ENCODE measurements around the gene TSPAN15.

DNA sequence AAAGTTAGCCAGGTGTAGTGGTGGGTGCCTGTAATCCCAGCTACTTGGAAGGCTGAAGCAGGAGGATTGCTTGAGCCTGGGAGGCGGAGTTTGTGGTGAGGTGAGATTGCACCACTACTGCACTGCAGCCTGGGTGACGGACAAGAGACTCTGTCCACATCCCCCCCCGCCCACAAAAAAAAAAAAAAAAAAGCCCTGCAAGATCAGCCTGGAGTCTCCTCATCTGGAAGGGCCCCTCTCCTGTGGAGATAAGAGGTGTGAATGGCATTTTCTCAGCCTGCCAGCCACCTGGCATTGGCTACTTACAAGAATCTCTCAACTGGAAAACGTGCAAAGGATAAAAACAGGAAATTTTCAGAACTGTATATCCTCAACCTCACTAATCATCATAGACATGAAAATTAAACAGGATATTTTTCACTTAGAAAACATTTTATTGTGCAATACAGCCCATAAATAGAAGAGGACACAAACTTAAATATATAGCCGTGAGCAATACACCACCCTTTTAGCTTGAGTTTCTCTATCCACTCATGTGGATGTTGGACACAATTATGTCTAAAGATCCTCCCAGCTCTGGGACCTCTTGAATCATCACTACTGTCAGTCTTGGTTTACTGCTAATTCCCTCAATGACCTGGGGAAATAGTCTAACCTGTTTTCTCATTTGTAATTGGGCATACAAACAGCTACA lies 11.3 kb upstream of the TSPAN15 start:
- TF ChIP-seq, protein P1, sequence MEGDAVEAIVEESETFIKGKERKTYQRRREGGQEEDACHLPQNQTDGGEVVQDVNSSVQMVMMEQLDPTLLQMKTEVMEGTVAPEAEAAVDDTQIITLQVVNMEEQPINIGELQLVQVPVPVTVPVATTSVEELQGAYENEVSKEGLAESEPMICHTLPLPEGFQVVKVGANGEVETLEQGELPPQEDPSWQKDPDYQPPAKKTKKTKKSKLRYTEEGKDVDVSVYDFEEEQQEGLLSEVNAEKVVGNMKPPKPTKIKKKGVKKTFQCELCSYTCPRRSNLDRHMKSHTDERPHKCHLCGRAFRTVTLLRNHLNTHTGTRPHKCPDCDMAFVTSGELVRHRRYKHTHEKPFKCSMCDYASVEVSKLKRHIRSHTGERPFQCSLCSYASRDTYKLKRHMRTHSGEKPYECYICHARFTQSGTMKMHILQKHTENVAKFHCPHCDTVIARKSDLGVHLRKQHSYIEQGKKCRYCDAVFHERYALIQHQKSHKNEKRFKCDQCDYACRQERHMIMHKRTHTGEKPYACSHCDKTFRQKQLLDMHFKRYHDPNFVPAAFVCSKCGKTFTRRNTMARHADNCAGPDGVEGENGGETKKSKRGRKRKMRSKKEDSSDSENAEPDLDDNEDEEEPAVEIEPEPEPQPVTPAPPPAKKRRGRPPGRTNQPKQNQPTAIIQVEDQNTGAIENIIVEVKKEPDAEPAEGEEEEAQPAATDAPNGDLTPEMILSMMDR (IDR thresholded peaks at IDR 0.05): no peak
- no peak for TF ChIP-seq EP300 (IDR thresholded peaks at IDR 0.05)
- no peak for TF ChIP-seq POLR2A (IDR thresholded peaks at IDR 0.05)
